Activated CD4-positive, alpha-beta T cell treated with anti-CD3 and anti-CD28 coated beads, Interleukin-2, amount 50 U/mL, for 4 hours (primary cell): ENCODE data around the gene ADD3.

Experiments used
- DNase-seq, 2 experiments: peaks; one replicate each; pipeline ENCODE4 v3.0.0-alpha.2; 2020

The ADD3 gene

DNA sequence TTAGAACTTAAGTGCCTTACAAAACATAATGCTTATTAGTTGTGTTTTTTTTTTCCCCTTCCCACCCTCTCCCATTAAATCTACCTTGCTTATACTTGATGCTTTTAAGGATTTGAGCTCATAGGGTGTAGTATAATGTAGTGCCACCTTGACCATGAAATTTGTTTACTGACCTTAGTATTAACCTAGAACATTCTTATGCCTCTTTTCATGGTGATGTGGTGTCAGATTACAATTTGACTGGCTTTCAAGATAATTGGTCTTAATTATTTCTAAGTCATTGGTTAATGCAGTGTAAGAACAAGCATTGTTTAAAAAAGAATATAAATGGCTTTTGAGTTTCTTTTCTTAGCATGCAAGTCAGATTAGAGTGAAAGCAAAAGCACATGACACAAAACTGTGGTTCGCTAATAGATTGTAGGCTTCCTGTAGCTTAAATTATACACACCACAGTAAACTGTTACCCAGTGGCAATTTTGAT lies 61.8 kb downstream of the ADD3 start:
- no peak for DNase-seq

DNA sequence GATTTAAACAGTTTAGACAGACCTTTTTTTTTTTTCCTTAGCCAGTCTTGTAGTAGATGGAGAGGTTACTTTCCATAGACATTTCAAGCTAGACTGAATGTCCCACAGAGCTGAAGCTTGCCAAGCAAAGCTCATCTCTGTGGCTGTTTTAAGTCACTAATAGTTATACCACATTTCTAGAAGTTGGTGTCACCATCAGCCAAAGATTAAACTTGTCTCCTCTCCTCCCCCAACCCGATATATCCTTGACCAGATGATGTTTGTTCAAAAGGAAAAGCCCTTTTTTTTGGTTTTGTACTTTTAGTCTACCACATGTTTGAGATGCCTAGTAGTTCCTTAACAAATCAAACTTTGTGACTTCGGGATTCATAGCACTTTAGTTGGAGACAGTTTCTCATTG lies 66.1 kb downstream of the ADD3 start:
- no peak for DNase-seq

DNA sequence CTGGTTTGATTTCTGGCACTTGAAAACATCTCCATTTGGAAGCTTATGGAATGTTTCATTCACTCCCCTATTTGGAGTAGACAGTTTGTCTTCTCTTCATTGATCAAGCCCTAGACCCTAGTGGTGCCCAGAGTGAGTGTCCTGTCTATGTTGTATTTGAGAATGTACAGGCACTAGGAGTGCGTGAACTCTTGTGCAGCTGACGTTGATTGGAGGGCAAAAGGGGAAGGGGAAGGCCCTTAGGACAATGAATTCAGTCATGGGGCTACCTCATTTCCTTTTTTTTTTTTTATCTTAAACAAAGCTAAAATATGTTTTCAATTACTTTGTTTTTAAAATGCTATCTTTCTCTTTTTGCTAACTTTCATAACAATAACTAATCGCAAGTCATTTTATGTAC lies 66.5 kb downstream of the ADD3 start:
- no peak for DNase-seq

DNA sequence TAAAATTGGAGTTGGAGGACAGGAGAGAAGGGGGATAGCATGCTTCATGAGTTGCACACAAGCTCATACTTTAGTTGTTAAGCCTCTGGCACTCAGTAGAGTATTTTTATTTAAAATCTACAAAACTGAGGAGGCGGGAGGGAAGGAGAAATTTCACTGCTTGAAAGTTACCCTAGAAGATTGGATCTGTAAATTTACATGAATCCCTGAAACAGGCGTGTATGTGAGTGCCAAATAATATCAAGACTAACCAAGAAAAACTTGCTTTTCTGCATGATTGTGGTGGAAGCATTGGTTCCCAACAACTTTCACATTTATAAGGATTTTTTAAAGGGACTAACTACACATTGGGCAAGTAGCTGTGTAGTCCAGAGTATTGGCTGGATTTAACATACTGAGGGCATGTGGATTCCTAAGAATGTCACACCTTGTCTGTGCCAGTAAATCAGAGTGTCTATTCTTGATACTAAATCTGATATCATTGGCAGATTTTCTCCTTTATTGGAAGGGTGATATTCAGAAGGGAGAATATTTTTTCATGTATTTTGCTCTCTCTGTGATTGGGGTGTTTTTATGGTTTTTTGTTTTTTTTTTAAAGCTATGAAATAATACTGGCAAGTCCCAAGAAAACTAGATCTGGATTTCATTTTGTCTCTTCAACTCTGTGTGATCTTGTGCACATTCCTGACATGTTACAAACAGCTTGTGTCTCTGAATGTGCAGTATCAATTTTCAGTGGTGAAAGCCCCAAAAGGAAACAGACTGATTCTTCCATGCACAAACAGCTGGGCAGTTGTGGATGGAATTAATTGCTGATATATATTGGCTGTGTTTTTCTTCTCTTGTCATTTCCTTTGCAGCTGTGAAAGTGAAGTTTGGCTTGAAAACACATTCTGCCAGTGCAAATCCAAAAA lies 67.2 kb downstream of the ADD3 start:
- no peak for DNase-seq

DNA sequence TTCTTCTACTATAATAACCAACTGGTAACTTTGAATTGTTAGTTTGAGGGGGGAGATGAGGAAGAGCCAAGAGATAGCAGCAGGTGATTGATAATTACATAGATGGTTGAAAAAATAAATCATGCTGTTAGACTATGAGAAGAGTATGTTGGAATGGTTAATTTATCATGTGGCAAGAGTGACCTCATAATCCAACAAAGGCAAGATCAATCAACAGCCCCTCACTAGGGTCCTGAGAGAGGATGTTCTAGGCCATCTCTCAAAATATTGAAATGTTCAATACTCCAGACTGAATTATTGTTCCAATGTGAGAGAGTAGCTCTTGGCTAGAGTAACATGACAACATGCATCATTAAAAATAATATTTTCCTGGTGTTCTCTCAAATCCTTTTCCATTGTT lies 67.9 kb downstream of the ADD3 start:
- no peak for DNase-seq

DNA sequence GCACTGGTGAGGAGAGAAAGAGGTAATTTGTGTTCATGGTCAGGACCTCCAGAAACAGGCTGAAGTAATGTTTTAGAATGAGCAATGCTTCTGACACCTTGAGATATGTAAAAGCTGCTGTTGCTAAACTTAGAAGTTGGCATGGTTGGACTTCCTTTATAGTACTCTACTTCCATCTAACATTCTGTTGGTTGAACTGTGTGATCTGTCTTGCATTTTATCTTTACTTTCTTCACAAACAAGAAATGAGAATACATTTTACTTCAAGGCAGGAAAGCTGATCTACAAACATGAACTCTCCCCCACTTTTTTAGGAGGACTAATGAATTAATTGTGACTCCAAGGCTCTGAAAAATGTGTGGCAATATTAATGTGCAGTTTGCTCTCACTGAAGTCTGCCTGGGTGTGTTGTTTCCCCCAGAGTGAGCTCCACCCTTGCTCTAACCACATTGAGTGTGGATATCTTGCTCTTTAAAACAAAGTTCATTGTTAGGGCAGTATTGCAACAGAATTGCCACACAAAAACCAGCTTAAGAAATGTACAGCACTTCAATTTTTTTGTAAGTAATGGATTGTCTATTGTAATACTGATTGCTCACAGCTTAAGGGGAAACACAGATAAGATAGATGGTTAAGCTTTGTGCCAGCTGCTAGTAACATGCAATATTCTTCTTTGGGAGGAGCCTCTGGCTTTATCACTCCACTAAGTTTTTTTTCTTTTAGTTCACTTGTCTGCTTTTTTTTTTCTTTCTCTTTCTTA lies 69.0 kb downstream of the ADD3 start:
- DNase-seq = no peak

DNA sequence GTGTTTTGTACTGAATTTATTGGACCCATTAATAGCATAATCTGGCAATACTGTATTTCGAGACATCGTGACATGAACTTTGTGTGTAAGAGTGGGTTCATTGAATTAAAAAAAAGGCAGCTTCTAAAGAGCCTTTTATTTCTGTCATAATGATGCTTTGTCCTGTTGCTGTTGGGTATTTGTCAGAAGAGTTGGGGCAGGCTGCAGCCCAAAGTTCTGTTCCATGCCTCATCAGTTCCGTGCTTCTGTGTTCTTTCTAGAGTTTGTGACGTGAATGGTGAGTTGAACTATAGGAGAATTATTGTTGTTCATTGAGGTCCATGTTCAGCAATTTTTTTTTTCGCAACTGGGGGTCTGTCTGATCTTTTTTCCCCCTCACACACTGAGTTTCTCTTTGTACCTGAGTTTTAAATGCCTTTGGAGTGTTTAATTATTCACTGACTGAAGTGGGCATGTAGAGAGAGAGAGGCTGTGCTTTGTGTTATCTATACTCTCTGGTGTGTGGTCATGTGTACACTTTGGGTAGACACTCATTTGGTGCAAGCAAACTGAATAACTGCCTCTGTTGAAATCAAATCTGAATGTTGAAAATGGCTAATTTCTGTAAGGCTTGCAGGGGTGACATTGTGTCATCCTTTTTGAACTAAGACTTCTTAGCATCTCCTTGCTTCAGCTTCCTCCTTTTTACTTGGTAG lies 69.8 kb downstream of the ADD3 start:
- peak in 1 of 2 experiments; percentile 19 for DNase-seq

DNA sequence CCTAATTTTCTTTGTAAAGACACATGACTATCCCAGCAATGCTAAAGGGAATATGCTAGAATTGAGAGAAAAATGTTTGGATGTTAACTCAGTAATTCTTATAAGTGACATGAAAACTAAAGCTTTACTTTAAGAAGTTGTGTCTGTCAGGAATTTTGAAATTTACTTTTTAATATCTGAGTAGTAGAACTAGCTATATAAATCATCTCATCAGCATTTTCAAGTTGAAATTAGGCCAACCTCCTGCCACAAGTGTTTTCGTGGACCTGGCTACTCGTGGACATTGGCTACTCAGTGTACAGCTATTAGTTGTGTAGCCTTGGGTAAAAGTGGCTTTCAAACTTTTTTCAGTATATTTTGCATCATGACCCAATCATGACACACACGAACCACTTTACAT lies 70.5 kb downstream of the ADD3 start:
- no peak for DNase-seq

DNA sequence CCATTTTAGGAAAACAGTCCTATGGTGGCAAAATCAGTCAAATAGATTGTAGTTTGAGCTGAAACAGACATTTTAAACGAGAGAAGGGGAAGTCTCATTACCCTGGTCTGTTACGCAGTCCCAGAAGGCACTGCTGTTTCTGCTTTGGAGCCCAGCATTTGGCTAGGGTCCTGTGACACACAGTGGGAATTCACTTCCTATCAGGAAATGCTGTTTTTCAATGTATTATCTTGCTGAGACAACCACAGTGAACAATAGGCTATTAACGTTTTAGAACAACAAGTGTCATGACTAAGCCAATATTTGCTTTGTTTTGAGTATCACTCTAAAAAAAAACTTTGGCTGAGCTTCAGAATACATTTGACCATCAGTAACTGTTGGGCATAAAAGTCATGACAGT lies 74.1 kb downstream of the ADD3 start:
- DNase-seq = no peak

DNA sequence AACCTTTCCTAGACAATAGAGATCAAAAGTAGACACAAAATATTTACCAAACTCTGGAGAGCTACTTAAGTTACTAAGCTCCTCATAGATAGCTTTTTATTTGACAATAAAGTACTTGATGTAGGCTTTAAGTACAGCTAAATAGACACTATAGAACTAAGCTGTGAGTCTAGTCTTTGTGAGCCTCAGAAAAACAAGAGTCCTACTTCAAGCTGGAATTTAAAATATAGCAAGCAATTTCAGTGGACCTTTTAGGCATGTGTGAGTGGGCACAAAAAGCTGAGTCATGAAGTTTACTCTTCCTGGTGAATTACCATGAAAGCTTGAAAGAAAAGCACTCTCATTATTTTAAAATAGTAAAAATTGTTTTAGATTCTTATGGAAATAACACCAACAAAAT lies 76.1 kb downstream of the ADD3 start:
- no peak for DNase-seq

DNA sequence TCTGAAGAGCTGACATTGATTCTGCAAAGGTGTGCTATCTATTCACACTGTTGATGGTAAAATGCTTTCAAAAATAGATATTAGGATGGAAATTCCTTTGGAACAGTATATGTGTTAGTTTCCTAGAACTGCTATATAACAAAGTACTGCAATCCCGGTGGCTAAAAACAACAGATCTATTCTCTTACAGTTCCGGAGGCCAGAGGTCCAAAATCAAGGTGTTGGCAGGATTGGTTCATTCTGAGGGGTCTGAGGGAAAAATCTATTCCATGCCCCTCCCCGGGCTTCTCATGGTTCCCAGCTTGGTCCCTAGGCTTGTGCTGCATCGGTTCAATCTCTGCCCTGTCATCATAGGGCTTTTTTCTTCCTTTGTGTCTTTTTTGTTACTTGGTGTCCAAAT lies 79.9 kb downstream of the ADD3 start:
- DNase-seq = no peak

DNA sequence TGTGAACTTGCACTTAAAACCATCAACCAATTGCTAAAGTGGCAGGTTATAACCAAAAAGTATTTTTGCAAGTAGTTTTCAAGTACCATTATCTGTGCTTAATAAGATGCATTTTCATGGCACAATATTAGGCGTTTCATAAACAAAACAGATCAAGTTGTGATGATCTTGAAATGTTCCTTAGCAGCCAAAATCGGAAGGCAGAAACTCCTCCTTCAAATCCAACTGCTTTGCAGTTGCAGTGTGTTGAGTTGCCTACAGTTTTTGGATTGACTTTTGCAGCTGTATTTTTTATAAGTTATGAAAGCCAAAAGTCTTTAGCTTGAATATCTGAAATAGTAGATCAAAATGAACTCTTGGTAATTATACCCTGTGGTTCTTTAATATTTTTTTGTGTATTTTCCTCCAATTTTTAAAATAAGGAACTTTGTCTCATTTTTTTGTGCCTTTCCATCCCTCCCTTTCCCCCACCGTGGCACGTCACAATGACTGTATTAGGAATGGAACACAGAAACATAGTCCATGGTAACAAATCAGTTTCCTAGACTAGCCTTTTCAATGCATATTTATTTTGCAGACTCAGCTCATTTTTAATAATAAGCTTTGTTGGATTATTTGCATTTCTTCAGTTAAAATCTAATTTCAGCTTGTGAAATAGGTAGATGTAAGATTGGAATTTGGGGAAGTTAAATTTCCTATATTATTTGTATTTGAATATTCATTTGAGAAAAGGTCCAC lies 80.8 kb downstream of the ADD3 start:
- no peak for DNase-seq

DNA sequence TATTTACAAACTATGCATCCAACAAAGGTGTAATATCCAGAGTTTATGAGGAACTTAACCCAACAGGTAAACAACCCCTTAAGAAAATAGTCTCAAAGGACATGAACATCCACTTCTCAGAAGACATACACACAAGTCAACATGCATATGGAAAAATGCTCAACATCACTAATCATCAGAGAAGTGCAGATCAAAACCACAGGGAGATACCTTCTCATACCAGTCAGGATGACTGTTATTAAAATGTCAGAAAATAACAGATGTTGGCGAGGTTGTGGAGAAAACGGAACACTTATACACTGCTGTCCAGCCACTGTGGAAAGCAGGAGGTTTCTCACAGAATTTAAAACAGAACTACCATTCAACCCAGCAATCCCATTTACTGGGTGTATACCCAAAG lies 84.0 kb downstream of the ADD3 start:
- no peak for DNase-seq

DNA sequence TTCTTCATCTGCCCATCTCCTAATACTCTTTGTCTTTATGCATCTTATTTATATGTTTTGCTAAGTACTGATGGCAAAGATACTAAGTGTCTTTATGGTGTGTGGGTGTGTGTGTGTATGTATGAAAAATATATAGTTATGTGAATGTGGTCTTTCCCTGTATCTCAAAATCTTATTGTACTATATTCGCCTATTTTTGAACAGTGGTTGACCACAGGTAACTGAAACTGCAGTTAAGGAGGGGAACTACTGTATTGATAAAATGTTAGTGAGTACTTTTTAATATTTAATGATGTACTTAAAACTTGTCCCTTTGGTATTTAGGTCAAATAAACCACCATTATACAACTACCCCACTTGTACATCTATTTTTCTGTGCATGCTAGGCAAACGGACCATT lies 85.9 kb downstream of the ADD3 start:
- no peak for DNase-seq

DNA sequence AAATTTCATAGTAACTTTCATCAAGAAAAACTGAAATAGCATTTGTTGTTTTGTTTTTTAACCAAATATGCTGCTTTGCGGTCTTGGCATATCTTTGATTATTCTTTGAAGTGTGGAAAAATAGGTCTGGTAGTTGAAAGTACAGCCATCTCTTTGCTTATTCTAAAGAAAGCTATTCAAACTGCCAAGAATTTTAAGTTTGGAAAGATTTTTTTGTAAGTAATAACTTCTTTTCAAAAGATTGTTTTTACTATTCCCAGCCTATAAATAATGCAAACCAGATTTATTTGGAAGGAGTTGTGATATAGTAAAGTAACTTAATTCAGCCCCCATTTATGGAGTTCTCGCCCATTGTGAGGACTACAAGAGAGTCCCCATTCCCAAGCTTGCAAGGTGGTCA lies 87.0 kb downstream of the ADD3 start:
- no peak for DNase-seq

DNA sequence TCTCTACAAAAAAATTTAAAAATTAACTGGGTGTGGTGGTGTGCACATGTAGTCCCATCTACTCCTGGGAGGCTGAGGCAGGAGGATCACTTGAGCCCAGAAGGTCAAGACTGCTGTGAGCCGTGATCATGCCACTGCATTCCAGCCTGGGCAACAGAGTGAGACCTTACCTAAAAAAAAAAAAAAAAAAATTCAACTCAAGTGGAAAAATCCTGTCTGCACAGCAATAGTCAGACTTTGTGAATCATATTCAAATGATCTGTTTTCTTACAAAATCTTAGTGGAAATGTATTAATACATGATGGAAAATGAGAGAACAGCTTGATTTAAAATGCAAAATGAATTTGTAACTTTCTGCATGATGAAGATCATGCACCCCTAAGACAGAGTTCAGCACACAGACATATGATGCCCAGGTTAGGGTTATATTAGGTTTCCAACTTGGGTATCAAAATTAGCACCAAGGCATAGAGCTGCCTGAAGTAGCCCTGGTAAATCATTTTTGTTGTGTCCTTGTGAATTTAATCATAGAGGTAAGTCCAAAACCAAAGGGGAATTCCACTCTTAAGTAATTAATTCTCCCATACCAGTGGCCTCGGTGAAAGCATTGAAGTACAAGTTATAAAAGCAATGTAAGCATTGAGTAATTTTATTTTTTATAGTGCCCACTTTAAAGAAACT lies 93.8 kb downstream of the ADD3 start:
- no peak for DNase-seq

DNA sequence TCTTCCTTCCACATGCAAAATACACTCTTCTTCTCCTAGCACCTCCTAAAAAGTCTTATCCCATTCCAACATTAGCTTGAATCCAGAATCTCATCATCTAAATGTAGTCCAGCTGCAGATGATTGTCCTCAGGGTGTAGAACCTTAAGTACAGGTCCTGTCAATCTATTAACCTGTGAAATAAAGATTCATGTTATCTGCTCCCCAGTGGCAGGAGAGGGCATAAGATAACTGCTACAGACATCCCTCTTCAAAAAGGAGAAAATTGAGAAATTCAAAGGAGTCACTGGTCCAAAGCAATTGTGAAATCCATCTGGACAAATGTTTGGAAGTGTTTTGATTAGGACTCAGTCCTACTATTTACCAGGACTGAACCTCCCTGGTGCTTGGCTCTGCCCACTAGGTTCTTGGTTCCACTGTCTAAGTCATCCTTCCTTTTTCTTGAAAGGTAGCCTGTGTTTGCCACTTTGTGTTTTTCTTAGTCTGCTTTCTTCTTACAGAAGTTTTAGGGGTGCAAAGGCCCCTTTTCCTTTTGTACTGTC lies 96.2 kb downstream of the ADD3 start:
- no peak for DNase-seq

DNA sequence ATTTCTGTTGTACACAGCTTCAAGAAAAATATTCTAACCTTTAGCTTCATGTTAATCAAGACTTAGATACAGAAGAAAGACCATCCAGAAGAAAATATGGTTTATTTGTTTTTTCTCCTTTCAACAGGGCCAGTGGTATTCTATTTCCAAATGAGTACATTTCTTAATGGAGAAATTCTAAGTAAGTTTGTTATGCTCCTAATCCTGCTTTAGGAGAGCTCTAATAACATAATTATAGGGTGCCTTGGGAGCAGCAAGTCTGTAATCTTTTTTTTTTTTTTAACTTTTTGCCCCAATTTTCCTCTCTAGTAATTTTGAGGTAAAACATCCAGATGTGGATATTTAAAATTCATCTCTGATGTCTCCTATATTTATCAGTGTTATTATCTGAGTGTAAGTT lies 98.1 kb downstream of the ADD3 start:
- DNase-seq = no peak

DNA sequence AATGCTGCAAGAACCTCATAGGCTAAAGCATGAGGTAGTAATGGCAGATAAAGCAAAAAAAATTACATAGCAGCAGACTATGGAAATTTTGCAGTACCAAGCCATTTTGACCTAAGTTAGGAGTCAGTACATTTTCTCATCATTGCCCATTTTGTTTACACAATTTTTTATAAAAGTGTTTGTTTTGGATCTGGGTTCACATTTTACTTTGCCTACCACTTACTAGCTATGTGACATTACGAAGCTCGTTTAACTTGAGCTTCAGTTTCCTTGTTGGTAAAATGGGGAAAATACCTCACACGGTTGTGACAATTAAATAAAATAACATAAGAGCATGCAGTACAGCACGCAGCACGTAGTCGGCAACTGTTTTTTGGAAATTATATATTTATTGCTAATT lies 99.6 kb downstream of the ADD3 start:
- DNase-seq = no peak

DNA sequence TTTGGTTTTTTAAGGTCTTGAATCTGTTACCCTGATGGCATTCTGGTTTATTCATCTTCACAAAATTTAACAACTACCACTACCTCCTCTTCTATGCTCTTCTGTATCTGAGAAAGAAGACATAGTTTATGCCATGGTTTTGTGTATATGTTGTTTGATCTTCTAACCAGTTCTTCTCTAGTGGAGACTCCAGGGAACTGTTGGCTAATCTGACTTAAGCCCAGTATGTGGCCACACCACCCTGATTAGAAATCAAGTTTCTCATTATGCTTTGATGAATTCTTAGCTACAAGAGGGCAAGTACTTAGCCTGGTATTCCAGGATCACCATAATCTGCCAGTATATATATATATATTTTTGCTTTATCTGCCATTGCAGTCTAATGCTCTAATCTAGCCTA lies 100.1 kb downstream of the ADD3 start:
- no peak for DNase-seq

DNA sequence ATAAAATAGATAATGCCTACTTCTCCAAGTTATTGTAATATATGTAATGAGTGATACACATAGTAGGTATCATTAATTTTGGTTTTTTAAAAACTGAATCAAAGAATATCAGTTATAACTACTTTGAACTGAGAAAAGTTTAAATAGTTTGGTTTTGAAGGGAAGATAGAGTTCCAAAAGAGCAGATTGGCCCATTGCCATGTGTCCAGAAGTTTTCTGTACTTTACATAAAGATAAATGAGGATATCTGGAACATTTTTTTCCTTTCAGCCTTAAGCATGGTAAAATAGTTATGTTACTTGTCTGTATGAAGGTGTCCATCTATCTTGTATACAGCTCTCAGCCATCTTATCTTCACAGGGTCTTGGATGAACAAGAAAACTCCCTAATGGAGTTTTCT lies 101.7 kb downstream of the ADD3 start:
- no peak for DNase-seq

DNA sequence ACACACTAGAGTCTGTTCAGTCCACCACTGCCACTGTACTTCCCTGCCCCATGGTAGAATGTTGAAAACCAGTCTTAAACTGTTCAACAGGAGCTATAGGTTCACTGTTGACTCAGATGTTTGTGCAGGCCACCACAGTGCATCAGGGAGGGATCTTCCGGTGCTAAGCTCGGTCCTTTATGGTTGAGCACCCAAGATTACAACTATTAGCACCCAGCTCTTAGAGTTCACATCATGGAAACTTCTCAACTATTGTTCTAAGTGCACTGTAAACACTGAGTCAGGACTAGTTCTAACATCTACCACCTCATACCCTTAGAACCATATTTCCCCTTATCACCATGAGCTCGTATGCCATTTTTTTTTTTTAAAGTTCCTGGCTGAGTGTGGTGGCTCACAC lies 102.6 kb downstream of the ADD3 start:
- DNase-seq = no peak
